GM03348 (cell line): ENCODE results near the gene GIPR.
"Not testable (repeated sequence)": the region's sequence is repeated elsewhere in the genome, so short reads cannot be mapped to it uniquely, and the experiment has no call there.

Experiments
- DNase-seq: peaks from one replicate; pipeline ENCODE4 v3.0.0; 2012; ENCODE audit warnings: low spot score

The GIPR gene

GRCh38 chr19:45667620-45668341, at the start of gene GIPR:
TSS of gene GIPR (plus strand) at chr19:45668221. CDS start at chr19:45669521, 1,300 bp downstream.
- DNase-seq: peak; percentile 45

DNA sequence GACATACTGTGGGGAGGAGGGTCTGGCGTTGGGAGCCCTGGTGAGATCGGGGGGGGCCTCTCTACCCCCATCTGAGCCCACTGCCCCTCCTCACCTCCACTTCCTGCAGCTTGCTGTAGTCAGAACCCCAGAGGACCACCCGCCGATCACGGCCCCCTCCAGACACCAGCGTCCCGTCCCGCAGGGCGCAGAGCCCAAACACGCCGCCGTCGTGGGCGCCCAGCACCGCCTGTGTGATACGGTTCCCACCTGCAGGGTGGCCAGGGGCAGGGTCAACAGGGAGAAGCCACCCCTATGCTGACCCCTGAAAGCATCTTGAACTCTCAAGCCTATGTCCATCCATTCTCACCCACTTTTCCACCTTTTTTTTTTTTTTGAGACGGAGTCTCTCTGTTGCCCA, 46.6 kb upstream of the GIPR start:
- no peak for DNase-seq

DNA sequence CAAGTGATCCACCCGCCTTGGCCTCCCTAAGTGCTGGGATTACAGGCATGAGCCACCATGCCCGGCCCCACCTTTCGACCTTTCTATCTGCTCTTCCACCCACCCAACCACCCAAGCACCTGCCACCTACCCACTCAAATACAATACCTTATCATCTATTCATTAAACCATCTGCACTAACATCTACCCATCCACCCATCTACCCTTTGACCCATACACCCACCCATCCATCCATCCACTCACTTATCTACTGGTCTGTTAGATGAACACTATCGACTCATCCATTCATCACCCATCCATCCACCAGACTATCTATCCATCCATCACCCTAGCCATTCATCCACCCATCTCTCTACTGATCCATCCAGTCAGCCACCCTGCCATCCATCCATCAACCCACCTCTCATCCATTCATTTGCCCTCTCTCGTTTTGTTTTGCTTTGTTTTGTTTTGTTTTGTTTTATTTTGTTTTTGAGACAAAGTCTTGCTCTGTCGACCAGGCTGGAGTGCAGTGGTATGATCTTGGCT, 46.0 kb upstream of the GIPR start:
- no peak for DNase-seq

DNA sequence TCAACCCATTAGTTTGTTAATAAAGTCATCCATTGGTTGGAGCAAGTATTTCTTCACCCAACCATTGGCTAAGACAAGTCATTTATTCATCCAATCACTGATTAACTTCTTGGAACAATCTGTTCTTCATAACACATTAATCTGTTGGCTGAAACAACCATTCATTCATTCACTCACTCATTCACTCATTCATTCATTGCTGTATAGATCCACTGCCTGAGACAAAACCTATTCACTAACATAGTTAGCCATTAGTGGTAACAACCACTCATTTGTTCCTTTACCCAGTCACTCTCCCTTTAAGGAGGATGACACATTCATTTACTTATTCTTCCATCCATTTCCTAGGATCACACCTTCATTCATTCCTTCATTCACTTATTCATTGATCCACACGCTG, 44.0 kb upstream of the GIPR start:
- DNase-seq: no peak

DNA sequence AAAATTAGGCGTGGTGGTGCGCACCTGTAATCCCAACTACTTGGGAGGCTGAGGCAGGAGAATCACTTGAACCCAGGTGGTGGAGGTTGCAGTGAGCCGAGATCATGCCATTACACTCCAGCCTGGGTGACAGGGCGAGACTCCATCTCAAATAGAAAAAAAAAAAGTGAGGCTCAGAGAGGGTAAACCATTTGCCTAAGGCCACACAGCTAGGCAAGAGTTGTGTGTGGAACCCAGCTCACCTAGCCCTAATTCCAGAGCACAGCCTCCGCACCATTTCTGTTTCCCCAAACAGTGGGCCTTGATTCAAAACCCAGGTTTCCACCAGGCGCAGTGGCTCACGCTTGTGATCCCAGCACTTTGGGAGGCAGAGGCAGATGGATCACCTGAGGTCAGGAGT, 39.8 kb upstream of the GIPR start:
- not testable (repeated sequence) for DNase-seq

DNA sequence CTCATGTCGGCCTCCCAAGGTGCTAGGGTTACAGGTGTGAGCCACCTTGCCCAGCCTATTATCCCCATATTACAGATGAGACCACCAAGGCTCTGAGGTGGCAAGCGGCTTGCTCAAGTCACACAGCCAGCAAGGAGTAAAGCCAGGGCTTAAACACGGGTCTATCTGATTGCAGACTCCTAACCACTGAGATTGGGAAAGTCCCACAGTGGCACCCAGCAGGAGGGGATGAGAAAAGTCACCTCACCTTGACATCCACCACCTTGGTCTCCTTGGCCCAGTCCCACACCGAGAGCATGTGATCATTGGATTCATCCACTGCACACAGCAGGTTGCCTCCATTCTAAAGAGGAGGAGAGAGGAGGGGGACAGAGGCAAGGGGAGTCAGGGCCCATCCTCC, 38.3 kb upstream of the GIPR start:
- DNase-seq: no peak

DNA sequence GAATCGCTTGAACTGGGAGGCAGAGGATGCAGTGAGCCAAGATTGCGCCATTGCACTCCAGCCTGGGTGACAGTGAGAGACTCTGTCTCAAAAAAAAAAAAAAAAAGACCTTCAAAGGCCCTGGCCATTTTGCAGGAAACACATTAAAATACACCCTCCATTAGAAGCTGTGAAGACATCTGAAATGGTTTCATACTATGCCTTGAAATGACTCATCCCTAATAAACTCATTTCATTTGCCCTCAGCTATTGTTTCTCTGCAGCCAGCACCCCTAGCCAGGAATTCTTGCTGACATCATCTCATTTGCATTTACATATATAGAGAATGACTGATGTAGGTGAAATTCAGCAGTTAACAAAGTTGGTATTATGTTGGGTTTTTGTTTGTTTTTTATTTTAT, 37.6 kb upstream of the GIPR start:
- DNase-seq: peak; percentile 82

- peak; percentile 96 for DNase-seq
Measured at GRCh38 chr19:45632468-45633196, 35.4 kb upstream of the GIPR start.

DNA sequence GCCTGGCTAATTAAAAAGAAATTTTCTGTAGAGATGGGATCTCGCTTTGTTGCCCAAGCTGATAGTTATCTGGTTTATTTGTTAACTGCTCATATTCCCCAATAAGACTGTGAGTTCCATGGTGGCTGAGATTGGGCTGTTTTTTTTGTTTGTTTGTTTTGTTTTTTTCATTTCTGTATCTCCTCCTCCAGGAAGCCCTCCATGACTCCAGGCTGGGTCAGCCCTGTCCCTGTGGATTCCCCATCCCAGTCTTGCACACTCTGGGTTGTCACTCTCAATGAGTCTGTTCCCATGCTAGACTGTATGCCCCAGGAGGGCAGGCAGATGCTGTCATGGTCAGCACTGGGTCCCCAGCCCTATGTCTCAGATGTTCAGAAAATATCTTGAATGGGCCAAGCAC, 31.7 kb upstream of the GIPR start:
- DNase-seq: no peak

GRCh38 chr19:45636902-45637301, 31.1 kb upstream of the GIPR start:
- DNase-seq: no peak

DNA sequence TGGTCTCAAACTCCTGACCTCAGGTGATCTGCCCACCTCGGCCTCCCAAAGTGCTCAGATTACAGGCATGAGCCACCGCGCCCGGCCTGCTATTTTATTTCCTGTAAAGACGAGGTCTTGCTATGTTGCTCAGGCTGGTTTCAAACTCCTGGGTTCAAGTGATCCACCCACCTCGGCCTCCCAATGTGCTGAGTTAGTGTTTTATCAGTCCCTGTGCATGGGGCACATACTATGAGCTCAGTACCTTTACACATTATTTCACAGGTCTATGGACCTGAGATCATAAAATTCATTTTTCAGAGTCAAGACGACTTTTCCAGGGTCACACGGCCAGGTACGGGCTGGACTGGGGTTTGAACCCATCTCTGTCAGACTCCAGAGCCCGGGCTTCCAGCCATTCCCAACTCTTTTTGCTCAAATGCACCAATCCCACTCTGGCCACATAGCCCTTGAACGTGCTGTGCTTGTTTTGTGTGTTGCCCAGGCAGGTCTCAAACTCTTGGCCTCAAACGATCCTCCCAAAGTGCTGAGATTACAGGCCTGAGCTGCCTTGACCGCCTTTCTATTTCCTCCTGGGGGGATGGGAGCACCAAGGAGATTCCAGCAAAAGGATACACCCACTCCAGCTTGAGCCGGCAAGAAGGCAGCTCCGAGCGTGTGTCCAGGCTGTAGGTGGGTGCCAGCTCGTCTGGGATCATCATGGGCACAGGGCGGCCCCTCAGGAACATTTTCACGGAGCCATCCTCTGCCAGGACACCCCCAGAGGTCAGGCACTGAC, 29.9 kb upstream of the GIPR start:
- no peak for DNase-seq

GRCh38 chr19:45638930-45639729, 28.9 kb upstream of the GIPR start, which contains the start of gene EML2:
TSS of gene EML2 (minus strand) at chr19:45639397. CDS start at chr19:45639376, 21 bp downstream.
- DNase-seq: peak; percentile 90

GRCh38 chr19:45640849-45641273, 27.2 kb upstream of the GIPR start:
- no peak for DNase-seq

DNA sequence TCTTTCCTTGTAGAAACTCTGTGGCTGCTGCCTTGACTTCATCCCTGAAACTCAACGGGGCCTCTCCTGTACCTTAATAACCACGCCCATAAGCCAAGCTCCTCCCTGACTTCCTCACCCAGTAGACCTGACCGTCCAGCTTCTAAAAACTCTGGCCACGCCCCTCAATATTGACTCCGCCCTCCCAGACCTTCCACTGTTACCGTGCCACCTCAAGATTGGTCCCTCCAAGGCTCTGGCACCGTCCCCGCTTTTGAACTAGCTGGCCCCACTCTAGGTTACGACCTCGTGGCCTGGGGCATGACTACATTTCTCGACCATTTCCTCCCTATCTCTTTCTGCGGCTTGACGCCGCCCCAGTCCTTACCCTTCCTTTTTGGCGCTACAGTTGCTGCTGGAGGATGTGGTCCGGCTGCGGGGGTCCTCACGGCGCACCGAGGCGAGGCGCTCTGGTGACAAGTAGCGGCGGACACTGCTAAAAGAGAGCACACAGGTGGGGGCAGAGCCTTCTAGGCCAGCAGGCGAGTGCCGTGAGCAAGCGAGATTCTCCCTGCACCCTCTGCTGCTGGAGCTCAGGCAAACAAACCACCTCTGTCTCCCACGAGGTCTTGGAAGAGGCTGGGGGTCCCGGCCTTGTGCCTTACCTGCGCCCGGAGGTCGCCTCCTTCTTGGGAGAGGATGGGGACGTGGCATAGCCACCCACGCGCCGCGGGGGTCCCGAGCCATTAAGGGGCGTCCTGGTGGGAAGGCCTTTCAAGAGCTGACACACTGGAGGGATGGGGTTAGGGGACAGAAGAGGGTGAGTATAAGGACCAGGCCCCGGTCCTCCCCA, 26.5 kb upstream of the GIPR start:
- peak; percentile 70 for DNase-seq

GRCh38 chr19:45643024-45643926, 24.7 kb upstream of the GIPR start:
- peak; percentile 88 for DNase-seq

DNA sequence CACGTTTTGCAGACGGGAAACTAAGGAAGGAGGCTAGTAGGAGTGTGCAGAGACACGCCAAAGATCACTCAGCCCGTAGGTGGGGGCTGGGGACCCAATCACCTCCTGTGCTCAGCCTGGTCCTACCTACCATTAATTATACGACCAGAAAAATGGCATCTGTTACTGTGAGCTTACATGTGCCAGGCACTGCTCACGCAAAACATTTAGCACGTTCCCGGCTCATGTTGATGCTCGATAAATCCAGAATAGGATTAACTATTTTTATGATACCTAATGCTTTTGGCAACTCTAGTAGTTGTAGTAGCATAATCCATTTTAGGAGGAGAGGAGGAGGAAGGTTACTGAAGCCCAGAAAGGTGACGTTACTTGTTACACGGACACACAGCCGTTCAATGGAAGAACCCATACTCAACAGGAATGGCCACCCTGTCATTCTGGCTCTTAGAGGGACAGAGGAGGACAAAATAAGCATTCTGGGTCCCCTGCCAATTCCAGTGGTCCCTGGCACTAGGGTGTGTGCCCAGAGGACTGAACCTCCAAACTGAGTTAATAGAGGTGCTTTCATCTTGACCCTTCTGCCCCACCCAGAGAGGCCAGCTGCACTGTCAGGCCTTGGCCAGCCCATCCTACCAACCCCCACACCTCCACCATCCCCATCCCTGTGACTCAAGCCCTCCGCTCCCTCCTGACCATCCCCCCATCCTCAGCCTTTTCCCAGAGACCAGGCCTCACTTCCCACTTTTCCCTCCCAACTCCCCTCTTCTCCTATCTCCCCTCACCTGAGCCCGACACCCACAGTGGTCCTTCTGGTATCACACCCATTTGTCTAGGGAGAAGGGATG, 23.9 kb upstream of the GIPR start:
- no peak for DNase-seq

- DNase-seq: no peak
Measured at GRCh38 chr19:45645068-45645630, 22.9 kb upstream of the GIPR start.

DNA sequence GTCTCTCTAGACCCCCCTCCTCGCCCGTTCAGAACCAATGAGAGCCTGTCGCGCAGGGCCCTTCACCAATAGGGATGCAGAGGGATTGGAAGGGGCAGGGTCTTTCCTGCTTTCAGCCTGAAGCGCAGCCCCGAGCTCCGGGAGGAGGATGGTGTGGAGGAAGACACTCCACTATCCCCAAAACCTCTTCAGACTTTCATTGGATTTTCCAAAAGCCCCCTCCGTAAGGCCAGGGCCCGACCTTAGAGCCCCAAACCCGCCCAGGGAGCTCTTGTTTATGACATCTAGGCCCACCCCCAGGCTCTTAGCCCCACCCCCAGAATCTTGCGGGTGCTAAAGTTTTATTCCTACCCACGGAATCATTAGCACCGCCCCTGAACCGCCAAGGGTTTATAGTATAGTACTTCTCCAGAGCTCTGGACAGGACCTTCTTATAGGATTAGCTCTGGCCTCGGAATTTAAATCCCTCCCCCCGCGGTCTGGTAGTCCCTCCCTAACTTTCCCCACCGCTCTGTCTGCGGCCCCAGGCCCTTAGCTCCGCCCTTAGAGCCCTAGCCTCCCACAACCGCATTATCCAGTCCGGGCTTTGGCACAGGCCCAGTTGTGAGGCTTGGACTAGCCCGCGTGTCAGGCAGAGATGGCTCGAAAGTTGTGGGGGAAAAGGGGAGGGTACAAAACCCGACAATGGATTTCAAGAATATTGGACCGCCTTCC, 22.2 kb upstream of the GIPR start:
- DNase-seq: peak; percentile 99
